Ishikawa (cell line): ENCODE data around the gene PSMF1.

Experiments used
- CEBPB ChIP-seq: IDR thresholded peaks from 2 replicates; pipeline ENCODE4 v1.6.1; 2012
- EP300 ChIP-seq: IDR thresholded peaks from 2 replicates; pipeline ENCODE4 v1.6.1; 2012; ENCODE audit warnings: borderline replicate concordance
- TAF1 ChIP-seq: IDR thresholded peaks from 2 replicates; pipeline ENCODE4 v1.6.1; 2012; ENCODE audit warnings: low read depth, mild to moderate bottlenecking
- TEAD4 ChIP-seq: IDR thresholded peaks from 2 replicates; pipeline ENCODE4 v1.6.1; 2012
- TF ChIP-seq, protein P1 (sequence below): IDR thresholded peaks from 2 replicates; pipeline ENCODE4 v1.6.1; 2012; ENCODE audit warnings: low read depth, mild to moderate bottlenecking
- TF ChIP-seq, protein P2 (sequence below): IDR thresholded peaks from 2 replicates; pipeline ENCODE4 v1.6.1; 2012

DNA sequence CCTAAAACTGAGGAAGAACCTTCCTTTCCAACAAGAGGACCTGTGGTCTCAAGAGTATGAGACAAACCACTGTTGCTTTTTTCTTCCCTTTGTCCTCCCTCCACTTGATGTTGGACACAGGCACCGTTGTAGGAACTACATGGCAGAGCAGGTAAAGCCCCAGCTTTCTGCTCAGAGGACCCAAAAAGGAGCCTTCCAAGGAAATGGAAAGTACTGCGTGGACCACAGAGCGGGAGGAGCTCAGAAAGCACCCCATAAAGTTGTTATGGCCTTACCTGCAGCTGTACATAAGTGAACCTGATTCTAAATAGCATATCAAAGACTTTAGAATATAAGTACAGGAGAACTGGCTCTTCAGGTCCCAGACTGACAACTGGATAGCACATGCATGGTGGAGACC, 36.9 kb downstream of the PSMF1 start:
- TF ChIP-seq CEBPB (no peak), TAF1 (no peak), TEAD4 (no peak), EP300 (no peak)
- TF ChIP-seq, protein P1, sequence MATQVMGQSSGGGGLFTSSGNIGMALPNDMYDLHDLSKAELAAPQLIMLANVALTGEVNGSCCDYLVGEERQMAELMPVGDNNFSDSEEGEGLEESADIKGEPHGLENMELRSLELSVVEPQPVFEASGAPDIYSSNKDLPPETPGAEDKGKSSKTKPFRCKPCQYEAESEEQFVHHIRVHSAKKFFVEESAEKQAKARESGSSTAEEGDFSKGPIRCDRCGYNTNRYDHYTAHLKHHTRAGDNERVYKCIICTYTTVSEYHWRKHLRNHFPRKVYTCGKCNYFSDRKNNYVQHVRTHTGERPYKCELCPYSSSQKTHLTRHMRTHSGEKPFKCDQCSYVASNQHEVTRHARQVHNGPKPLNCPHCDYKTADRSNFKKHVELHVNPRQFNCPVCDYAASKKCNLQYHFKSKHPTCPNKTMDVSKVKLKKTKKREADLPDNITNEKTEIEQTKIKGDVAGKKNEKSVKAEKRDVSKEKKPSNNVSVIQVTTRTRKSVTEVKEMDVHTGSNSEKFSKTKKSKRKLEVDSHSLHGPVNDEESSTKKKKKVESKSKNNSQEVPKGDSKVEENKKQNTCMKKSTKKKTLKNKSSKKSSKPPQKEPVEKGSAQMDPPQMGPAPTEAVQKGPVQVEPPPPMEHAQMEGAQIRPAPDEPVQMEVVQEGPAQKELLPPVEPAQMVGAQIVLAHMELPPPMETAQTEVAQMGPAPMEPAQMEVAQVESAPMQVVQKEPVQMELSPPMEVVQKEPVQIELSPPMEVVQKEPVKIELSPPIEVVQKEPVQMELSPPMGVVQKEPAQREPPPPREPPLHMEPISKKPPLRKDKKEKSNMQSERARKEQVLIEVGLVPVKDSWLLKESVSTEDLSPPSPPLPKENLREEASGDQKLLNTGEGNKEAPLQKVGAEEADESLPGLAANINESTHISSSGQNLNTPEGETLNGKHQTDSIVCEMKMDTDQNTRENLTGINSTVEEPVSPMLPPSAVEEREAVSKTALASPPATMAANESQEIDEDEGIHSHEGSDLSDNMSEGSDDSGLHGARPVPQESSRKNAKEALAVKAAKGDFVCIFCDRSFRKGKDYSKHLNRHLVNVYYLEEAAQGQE = no peak
- TF ChIP-seq, protein P2, sequence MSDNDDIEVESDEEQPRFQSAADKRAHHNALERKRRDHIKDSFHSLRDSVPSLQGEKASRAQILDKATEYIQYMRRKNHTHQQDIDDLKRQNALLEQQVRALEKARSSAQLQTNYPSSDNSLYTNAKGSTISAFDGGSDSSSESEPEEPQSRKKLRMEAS = no peak
